Hepatocyte (in vitro differentiated cells): ENCODE results near the gene SPO11. TPM values are rescaled to one million over a fixed set of nuclear protein-coding genes. Genes with fewer than 3 reads are reported as not detected.

ENCODE experiments used
- DNase-seq: peaks from one replicate; pipeline ENCODE4 v3.0.0-alpha.2; 2016; ENCODE audit warnings: low spot score
- H2AFZ ChIP-seq: fragments of 200-600 bp; sonication (generic); 2 replicates; pipeline ENCODE4 v1.6.0; 2016; ENCODE audit warnings: antibody characterized with exemption, mild to moderate bottlenecking
- H3K27ac ChIP-seq: fragments of 200-600 bp; sonication (generic); 2 replicates; pipeline ENCODE4 v1.5.1; 2016; ENCODE audit warnings: mild to moderate bottlenecking
- H3K27me3 ChIP-seq: fragments of 200-600 bp; sonication (generic); 2 replicates; pipeline ENCODE4 v1.6.1; 2016
- H3K36me3 ChIP-seq: fragments of 200-600 bp; sonication (generic); replicated peaks from 2 replicates; pipeline ENCODE4 v1.5.1; 2016; ENCODE audit warnings: low read depth; ENCODE audit not compliant: insufficient read depth
- H3K4me1 ChIP-seq: fragments of 200-600 bp; sonication (generic); 2 replicates; pipeline ENCODE4 v1.5.1; 2016; ENCODE audit warnings: mild to moderate bottlenecking, moderate library complexity; ENCODE audit not compliant: insufficient read depth
- H3K4me2 ChIP-seq: fragments of 200-600 bp; sonication (generic); 2 replicates; pipeline ENCODE4 v1.6.0; 2016
- H3K4me3 ChIP-seq: fragments of 200-600 bp; sonication (generic); 2 replicates; pipeline ENCODE4 v1.5.1; 2016; ENCODE audit warnings: mild to moderate bottlenecking
- H3K79me2 ChIP-seq: fragments of 200-600 bp; sonication (generic); 2 replicates; pipeline ENCODE4 v1.6.0; 2017; ENCODE audit warnings: mild to moderate bottlenecking
- H3K9me2 ChIP-seq: fragments of 200-600 bp; sonication (generic); replicated peaks from 2 replicates; pipeline ENCODE4 v1.6.0; 2017; ENCODE audit warnings: mild to moderate bottlenecking; ENCODE audit not compliant: insufficient read depth
- H3K9me3 ChIP-seq: fragments of 200-600 bp; sonication (generic); 2 replicates; pipeline ENCODE4 v1.5.1; 2016; ENCODE audit warnings: low read depth, mild to moderate bottlenecking
- H4K20me1 ChIP-seq: fragments of 200-600 bp; sonication (generic); 2 replicates; pipeline ENCODE4 v1.6.0; 2016; ENCODE audit warnings: mild to moderate bottlenecking; ENCODE audit not compliant: insufficient read depth, poor library complexity, severe bottlenecking
- EZH2 ChIP-seq: fragments of 200-600 bp; sonication (generic); IDR thresholded peaks from 2 replicates; pipeline ENCODE4 v1.6.1; 2016; ENCODE audit warnings: antibody characterized with exemption, mild to moderate bottlenecking, borderline replicate concordance
- EZH2phosphoT487 ChIP-seq: fragments of 200-600 bp; sonication (generic); IDR thresholded peaks from one replicate; pipeline ENCODE4 v1.6.1; 2018; ENCODE audit warnings: antibody characterized with exemption, mild to moderate bottlenecking, low read depth, moderate library complexity; ENCODE audit not compliant: unreplicated experiment, severe bottlenecking
- WGBS: methylation state at CpG from one replicate; pipeline ENCODE4 v1.1.6; 2016; ENCODE audit warnings: low lambda C conversion rate; ENCODE audit errors: missing lambda C conversion rate; 5-methylcytosine and 5-hydroxymethylcytosine counted together
- polyA plus RNA-seq: library from polyadenylated mRNA; unstranded; fragments of >200 nt; fragmentation: Nextera tagmentation; extraction: Ambion mirVana; gene quantifications from 2 replicates; pipeline ENCODE4 v1.2.1, GENCODE V29; 2016
- total RNA-seq: library from RNA; depleted of rRNA; stranded (reverse); fragments of >200 nt; gene quantifications from 2 replicates; pipeline ENCODE4 v1.2.3, GENCODE V29; 2014
- TF ChIP-seq, protein P1 (sequence below): fragments of 200-600 bp; sonication (generic); IDR thresholded peaks from 2 replicates; pipeline ENCODE4 v1.5.1; 2016; ENCODE audit warnings: antibody characterized with exemption, mild to moderate bottlenecking; ENCODE audit not compliant: poor library complexity

Gene SPO11
- total and polyA plus RNA-seq, 2 experiments from 2014 or later, result not detected

DNA sequence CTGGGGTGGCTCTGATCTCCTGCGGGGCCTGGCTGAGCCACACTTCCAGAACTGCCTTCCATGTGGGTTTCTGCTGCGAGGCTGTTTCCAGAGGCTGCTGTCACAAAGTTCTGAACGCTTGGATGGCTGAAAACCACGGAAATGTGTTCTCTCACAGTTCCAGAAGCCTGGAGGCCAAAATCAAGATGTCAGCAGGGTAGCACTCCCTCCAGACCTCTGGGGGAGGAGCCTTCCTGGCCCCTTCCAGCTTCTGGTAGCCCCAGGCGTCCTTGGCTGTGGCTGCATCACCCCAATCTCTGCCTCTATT lies 39.5 kb upstream of the SPO11 start:
- H3K79me2 ChIP-seq, result no peaks in the 10 kb centered on the region
- DNase-seq, result no peak
- no peaks in the 10 kb centered on the region for H3K36me3 ChIP-seq
- H3K9me2 ChIP-seq, result no peaks in the 10 kb centered on the region
- H3K4me3 ChIP-seq, result no peak overlapping the region
- TF ChIP-seq EZH2phosphoT487, result no peak
- TF ChIP-seq EZH2, result no peak
- TF ChIP-seq, protein P1, sequence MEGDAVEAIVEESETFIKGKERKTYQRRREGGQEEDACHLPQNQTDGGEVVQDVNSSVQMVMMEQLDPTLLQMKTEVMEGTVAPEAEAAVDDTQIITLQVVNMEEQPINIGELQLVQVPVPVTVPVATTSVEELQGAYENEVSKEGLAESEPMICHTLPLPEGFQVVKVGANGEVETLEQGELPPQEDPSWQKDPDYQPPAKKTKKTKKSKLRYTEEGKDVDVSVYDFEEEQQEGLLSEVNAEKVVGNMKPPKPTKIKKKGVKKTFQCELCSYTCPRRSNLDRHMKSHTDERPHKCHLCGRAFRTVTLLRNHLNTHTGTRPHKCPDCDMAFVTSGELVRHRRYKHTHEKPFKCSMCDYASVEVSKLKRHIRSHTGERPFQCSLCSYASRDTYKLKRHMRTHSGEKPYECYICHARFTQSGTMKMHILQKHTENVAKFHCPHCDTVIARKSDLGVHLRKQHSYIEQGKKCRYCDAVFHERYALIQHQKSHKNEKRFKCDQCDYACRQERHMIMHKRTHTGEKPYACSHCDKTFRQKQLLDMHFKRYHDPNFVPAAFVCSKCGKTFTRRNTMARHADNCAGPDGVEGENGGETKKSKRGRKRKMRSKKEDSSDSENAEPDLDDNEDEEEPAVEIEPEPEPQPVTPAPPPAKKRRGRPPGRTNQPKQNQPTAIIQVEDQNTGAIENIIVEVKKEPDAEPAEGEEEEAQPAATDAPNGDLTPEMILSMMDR, result no peak
- H3K27me3 ChIP-seq, result no peaks in the 10 kb centered on the region
- H3K9me3 ChIP-seq, result no peaks in the 10 kb centered on the region
- peaks cover 16% of the 10 kb centered on the region for H3K4me1 ChIP-seq
- H2AFZ ChIP-seq, result no peak overlapping the region
- H3K4me2 ChIP-seq, result no peak overlapping the region
- no peak overlapping the region for H3K27ac ChIP-seq
- 58% methylated on average over 5 of the region's 5 CpGs for WGBS
- H4K20me1 ChIP-seq, result no peaks in the 10 kb centered on the region

DNA sequence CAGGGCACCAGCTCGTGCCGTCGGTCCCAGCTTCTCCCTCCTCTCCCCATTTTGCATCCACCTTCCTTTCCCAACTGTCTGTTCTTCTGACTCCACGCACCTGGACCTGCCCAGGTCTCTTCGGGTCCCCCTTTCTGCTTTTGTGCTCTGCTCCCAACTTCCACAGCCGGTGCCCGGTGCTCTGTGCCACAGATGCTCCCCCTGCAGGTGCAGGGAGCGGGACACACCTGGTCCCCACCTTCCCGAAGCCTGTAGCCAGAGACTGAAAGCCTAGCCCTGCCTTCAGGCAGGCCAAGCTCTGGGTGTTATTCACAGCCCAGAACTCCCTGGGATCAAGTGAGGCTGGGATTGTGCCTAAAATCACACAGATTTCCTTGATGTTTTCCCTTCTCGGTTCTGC lies 38.6 kb upstream of the SPO11 start:
- no peaks in the 10 kb centered on the region for H3K27me3 ChIP-seq

DNA sequence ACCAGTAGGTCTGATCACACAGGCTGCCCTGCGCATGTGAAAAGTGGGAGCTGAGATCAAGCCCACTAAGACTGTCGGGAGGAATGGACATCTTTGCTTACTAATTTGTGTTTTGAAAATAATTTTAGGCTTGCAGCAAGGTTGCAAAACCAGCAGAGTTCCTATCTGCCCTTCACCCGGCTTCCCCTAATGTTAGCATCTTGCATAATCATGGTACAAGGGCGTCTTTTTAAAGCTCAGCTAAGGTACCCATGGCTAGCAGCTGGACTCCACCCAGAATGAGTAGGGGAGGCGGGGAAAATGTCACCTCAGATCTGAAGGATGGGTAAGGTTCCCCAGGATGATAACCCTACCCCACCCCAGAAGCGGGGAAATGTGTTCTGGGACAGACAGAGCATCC lies 37.9 kb upstream of the SPO11 start:
- Histone ChIP-seq H3K9me3 (no peaks in the 10 kb centered on the region), H3K27me3 (no peaks in the 10 kb centered on the region), H3K4me3 (no peak overlapping the region), H2AFZ (no peak overlapping the region), H3K79me2 (no peaks in the 10 kb centered on the region), H4K20me1 (no peaks in the 10 kb centered on the region), H3K9me2 (no peaks in the 10 kb centered on the region), H3K36me3 (no peaks in the 10 kb centered on the region), H3K27ac (no peak overlapping the region), H3K4me2 (no peak overlapping the region), H3K4me1 (peaks cover 16% of the 10 kb centered on the region)
- no peak for DNase-seq
- TF ChIP-seq EZH2phosphoT487 (no peak), EZH2 (no peak)
- TF ChIP-seq, protein P1, result no peak
- 97% methylated on average over 6 of the region's 6 CpGs for WGBS

More for the DNA sequence above, 38.6 kb upstream of the SPO11 start:
- TF ChIP-seq EZH2, result no peak
- TF ChIP-seq, protein P1, result no peak
- no peak for TF ChIP-seq EZH2phosphoT487
- DNase-seq, result no peak
- WGBS, result 88% methylated on average over 10 of the region's 10 CpGs
- no peaks in the 10 kb centered on the region for H3K79me2 ChIP-seq
- no peak overlapping the region for H3K4me3 ChIP-seq
- no peak overlapping the region for H3K27ac ChIP-seq
- H3K36me3 ChIP-seq, result no peaks in the 10 kb centered on the region
- peaks cover 16% of the 10 kb centered on the region for H3K4me1 ChIP-seq
- H3K9me2 ChIP-seq, result no peaks in the 10 kb centered on the region
- H2AFZ ChIP-seq, result no peak overlapping the region
- no peak overlapping the region for H3K4me2 ChIP-seq
- H3K9me3 ChIP-seq, result no peaks in the 10 kb centered on the region
- no peaks in the 10 kb centered on the region for H4K20me1 ChIP-seq

DNA sequence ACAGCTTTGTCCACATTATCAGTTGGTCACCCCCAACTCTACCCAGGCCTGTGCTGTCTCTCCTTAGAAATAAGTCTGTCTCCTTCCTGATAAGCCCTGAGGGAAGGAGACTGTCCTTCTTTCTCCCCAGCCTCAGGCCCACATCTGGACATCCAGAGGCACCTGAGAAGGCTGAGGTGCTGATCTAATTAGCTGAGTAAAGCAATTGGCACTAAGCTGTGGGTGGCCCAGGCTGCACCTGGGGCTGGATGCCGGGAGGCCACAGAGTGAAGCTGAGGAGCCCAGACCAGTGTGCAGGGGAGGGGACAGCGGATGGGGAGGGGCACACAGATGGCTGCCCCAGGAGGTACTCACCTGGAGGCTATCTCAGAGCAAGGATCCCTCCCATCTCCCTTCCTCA lies 37.0 kb upstream of the SPO11 start:
- H3K79me2 ChIP-seq, result no peaks in the 10 kb centered on the region
- no peaks in the 10 kb centered on the region for H3K27me3 ChIP-seq
- no peak overlapping the region for H3K4me3 ChIP-seq
- no peaks in the 10 kb centered on the region for H3K9me3 ChIP-seq
- no peak overlapping the region for H3K27ac ChIP-seq
- no peaks in the 10 kb centered on the region for H3K9me2 ChIP-seq
- H3K4me1 ChIP-seq, result peaks cover 8% of the 10 kb centered on the region
- no peaks in the 10 kb centered on the region for H3K36me3 ChIP-seq
- WGBS, result 91% methylated on average over 2 of the region's 2 CpGs
- DNase-seq, result no peak
- no peaks in the 10 kb centered on the region for H4K20me1 ChIP-seq
- TF ChIP-seq, protein P1, result no peak
- TF ChIP-seq EZH2phosphoT487 (no peak), EZH2 (no peak)
- H3K4me2 ChIP-seq, result no peak overlapping the region
- H2AFZ ChIP-seq, result no peak overlapping the region
